GM18499 (cell line): ENCODE data around the gene OR1L1.

Experiments
- ATAC-seq: cut with Tn5 transposase; IDR thresholded peaks from one replicate; pipeline ENCODE4 v1.9.1; 2021; ENCODE audit warnings: moderate number of reproducible peaks; ENCODE audit not compliant: insufficient read depth, unreplicated experiment

The OR1L1 gene, protein sequence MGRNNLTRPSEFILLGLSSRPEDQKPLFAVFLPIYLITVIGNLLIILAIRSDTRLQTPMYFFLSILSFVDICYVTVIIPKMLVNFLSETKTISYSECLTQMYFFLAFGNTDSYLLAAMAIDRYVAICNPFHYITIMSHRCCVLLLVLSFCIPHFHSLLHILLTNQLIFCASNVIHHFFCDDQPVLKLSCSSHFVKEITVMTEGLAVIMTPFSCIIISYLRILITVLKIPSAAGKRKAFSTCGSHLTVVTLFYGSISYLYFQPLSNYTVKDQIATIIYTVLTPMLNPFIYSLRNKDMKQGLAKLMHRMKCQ

DNA sequence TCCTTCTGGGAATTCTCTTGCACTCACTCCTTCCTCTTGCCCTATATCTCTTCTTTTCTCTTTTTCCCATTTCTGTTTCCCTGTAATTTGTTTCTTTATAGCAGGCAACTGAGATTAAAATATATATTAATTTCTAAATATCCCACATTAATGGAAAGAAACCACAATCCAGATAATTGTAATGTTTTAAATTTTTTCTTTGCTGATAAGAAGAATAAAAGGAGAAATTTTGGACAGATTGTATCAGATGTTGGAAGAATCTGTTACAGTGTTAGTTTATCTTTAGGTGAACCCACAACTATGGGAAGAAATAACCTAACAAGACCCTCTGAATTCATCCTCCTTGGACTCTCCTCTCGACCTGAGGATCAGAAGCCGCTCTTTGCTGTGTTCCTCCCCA lies at the start of gene OR1L1:
OR1L1 (plus strand) TSS at position 301 of the 400 bp plus-strand sequence; CDS start at position 301, 0 bp downstream.
- ATAC-seq, result no peak

DNA sequence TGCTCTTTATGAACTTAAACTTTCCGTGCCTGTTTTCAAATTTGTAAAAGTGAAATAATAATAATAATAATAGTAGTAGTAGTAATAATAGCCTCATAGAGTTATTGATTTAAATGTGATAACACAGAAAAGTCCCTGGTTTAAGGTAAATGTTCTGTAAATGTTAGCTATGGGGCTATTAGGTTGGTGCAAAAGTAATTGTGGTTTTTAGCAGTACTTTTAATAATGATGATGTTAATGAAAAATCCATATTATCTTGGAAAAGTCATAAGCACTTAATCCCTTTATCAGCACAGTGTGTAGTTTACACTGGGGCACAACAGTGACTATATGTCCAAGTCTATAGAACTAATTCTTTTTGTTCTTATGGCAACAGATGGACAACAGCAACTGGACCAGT lies 47.2 kb upstream of the OR1L1 start, which contains the start of gene OR1Q1:
OR1Q1 (plus strand) TSS at position 377 of the 400 bp plus-strand sequence; CDS start at position 377, 0 bp downstream.
- ATAC-seq, result no peak

DNA sequence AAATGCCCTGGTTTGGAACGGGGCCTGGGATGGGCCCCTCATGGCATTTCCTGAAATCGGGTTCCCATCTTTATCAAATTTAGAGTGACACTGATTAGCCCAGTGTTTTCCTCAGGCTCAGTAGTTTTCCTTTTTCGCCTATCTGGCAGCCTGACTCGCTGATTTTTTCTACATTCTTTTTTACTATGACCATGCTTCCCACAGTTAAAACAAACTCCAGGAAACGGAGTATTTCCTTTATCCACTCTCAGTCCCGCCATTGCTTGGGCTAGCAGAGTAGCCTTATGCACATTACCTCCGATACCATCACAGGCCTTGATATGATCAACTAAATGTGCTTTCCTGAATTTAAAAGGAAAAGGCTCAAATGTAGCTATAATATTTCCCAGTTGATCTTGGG lies 41.5 kb upstream of the OR1L1 start:
- no peak for ATAC-seq

DNA sequence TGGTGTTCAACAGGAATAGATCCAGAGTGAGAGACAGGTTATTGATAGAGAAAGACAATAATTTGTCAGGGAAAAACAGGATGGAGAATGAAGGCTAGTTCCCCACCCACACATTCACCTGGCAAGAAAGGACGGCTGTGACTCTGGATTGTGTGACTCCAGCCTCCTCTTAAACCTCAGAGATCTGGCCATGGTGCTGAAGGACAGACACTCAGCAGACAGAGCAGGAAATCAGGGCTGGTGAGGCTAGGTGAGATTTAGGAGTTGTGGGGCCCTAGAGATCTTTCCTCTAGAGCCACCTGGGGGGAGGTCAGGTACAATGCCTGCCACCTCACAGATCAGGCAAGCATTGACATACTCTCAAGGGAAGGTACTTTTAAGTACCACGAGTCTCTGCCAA lies 19.3 kb upstream of the OR1L1 start:
- ATAC-seq, result no peak

DNA sequence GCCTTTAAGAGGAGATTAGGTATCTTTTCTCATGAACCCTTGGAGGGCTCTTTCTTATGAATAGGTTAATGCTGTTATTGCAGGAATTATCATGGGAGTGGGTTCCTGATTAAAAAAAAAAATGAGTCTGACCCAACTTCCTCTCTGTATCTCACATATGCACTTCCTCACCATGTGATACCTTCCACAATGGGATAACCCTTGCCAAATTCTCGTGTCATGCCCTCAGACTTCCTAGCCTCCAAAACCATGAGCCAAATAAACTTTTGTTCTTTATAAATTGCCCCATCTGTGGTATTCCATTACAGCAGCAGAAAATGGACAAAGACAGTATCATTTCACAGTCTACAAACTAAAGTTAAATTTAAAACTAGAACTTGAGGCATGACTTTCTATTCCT lies 5.1 kb upstream of the OR1L1 start:
- no peak for ATAC-seq

DNA sequence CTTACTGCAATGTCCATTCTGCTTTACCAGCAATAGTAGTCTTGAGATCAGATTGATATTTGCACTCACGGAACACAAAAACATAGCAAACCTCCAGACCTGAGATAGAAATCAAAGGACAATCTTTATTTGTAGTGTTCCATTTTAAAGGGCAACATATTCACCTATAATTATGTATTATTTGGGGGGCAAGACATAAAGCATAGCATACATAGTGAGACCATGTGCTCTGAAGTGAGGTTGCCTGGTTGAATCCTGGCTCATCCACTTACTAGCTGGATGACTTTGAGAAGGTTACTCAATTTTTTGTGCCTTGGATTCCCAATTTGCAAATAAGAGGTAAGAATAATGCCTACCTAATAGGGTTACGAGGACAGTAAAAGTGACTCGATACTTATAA lies 4.0 kb upstream of the OR1L1 start, which contains the start of gene OR1B1:
OR1B1 (minus strand) TSS at position 101 of the 400 bp plus-strand sequence.
- ATAC-seq, result no peak

DNA sequence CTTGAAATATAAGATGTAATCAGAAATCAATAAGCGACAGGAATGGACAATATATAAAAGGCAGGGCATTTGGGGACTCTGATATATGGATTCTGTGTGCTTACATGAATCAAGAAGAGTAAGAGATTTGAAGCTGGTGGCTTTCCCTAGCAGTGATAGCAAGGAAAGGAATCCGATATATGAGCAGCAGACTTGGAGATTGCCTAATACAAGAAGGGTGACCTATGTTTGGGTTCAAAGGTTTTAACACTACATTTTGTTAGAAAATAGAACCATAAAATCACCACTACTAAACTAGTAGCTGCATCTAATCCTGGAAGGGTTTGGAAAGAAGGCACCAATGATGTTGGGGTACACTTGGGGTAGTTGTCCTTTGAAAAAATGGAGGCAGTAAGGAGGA lies 11.0 kb downstream of the OR1L1 start:
- ATAC-seq, result no peak

DNA sequence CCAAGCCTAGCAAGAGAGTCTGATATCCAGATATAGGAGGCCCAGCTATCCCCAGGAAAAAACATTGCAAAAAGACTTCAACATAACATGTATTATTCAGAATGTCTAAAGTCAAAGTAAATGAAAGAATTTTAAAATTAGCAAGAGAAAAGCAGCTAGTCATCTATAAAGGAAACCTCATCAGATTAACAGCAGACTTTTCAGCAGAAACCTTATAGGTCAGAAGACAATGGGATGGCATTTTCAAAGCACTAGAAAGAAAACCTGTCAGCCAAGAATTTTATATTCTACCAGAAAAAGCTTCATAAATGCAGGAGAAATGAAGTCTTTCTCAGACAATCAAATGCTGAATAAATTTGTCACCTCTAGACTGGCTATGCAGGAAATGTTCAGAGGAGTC lies 23.3 kb downstream of the OR1L1 start:
- ATAC-seq, result no peak

DNA sequence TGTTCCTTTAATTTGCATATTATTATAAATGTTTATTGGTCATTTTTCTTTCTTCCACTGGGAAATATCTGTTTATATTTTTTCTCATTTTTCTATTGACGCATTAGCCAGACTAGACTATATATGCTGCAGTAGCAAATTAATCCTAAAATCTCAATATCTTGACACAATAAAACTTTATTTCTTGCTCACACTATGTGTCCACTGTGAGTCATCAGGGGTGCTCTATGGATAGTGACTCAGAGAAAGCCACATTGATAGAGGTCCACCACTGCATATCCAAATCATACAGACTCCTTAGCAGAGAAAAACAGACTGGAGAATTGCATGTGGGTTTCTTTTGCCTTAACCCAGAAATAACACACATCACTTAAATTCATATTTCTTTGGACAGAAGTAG lies 34.2 kb downstream of the OR1L1 start:
- no peak for ATAC-seq
